Activated effector memory CD4-positive, alpha-beta T cell treated with anti-CD3 and anti-CD28 coated beads, Interleukin-2, amount 50 U/mL, for 16 hours (primary cell): ENCODE measurements around the gene GALNT13.

Source experiments
- DNase-seq: peaks from one replicate; pipeline ENCODE4 v3.0.0-alpha.2; 2020

GALNT13 gene

GRCh38 chr2:154331784-154332183 is 460.1 kb downstream of the GALNT13 start:
- no peak for DNase-seq

- DNase-seq, result no peak
Observed at GRCh38 chr2:154336201-154336600, 464.5 kb downstream of the GALNT13 start.

GRCh38 chr2:154338352-154338967 is 466.7 kb downstream of the GALNT13 start:
- no peak for DNase-seq

- no peak for DNase-seq
Observed at GRCh38 chr2:154343282-154343681, 471.6 kb downstream of the GALNT13 start.

GRCh38 chr2:154350911-154351310 is 479.2 kb downstream of the GALNT13 start:
- DNase-seq, result no peak

- DNase-seq, result no peak
Observed at GRCh38 chr2:154361276-154361675, 489.6 kb downstream of the GALNT13 start.

GRCh38 chr2:154368153-154368552 is 496.4 kb downstream of the GALNT13 start:
- DNase-seq, result no peak

GRCh38 chr2:154370873-154371272 is 499.2 kb downstream of the GALNT13 start:
- no peak for DNase-seq

GRCh38 chr2:154374416-154374815 is 502.7 kb downstream of the GALNT13 start:
- DNase-seq, result no peak

- no peak for DNase-seq
Observed at GRCh38 chr2:154375579-154375931, 503.8 kb downstream of the GALNT13 start.

GRCh38 chr2:154381931-154382794 is 510.4 kb downstream of the GALNT13 start:
- no peak for DNase-seq

GRCh38 chr2:154386186-154386585 is 514.5 kb downstream of the GALNT13 start:
- DNase-seq, result no peak

GRCh38 chr2:154391051-154391450 is 519.3 kb downstream of the GALNT13 start:
- DNase-seq, result no peak

- DNase-seq, result no peak
Observed at GRCh38 chr2:154392256-154392655, 520.5 kb downstream of the GALNT13 start.

GRCh38 chr2:154394600-154394999 is 522.9 kb downstream of the GALNT13 start:
- no peak for DNase-seq

GRCh38 chr2:154400563-154401290 is 529.0 kb downstream of the GALNT13 start:
- DNase-seq, result no peak

GRCh38 chr2:154402213-154402612 is 530.5 kb downstream of the GALNT13 start:
- DNase-seq, result no peak

GRCh38 chr2:154403242-154403790 is 531.6 kb downstream of the GALNT13 start:
- DNase-seq, result no peak

GRCh38 chr2:154408786-154409185 is 537.1 kb downstream of the GALNT13 start:
- no peak for DNase-seq

- DNase-seq, result no peak
Observed at GRCh38 chr2:154422251-154422650, 550.5 kb downstream of the GALNT13 start.

GRCh38 chr2:154425994-154426393 is 554.3 kb downstream of the GALNT13 start:
- no peak for DNase-seq

GRCh38 chr2:154427453-154427852 is 555.7 kb downstream of the GALNT13 start:
- DNase-seq, result no peak

GRCh38 chr2:154428022-154428421 is 556.3 kb downstream of the GALNT13 start:
- no peak for DNase-seq

- DNase-seq, result no peak
Observed at GRCh38 chr2:154433010-154433409, 561.3 kb downstream of the GALNT13 start.
